BLaER1 (cell line): ENCODE results near the gene FGGY.

Experiments
- H3K27ac ChIP-seq: shearing (Covaris generic); formaldehyde crosslinking; 2 replicates; pipeline ENCODE4 v1.8.1; 2022
- H3K27me3 ChIP-seq: shearing (Covaris generic); formaldehyde crosslinking; 2 replicates; pipeline ENCODE4 v1.8.1; 2022
- H3K36me3 ChIP-seq: shearing (Covaris generic); formaldehyde crosslinking; 2 replicates; pipeline ENCODE4 v1.8.1; 2022
- H3K4me1 ChIP-seq: shearing (Covaris generic); formaldehyde crosslinking; 2 replicates; pipeline ENCODE4 v1.8.1; 2022
- H3K4me2 ChIP-seq: shearing (Covaris generic); formaldehyde crosslinking; 2 replicates; pipeline ENCODE4 v1.8.1; 2022
- H3K4me3 ChIP-seq: shearing (Covaris generic); formaldehyde crosslinking; 2 replicates; pipeline ENCODE4 v1.8.1; 2022
- H3K9ac ChIP-seq: shearing (Covaris generic); formaldehyde crosslinking; 2 replicates; pipeline ENCODE4 v1.8.1; 2022
- H3K9me3 ChIP-seq: shearing (Covaris generic); formaldehyde crosslinking; 2 replicates; pipeline ENCODE4 v1.8.1; 2022
- H4K20me1 ChIP-seq: shearing (Covaris generic); formaldehyde crosslinking; 2 replicates; pipeline ENCODE4 v1.8.1; 2022
- Cebpa-rat ChIP-seq: shearing (Covaris generic); IDR thresholded peaks from 2 replicates; pipeline ENCODE4 v1.8.1; 2022

FGGY gene

DNA sequence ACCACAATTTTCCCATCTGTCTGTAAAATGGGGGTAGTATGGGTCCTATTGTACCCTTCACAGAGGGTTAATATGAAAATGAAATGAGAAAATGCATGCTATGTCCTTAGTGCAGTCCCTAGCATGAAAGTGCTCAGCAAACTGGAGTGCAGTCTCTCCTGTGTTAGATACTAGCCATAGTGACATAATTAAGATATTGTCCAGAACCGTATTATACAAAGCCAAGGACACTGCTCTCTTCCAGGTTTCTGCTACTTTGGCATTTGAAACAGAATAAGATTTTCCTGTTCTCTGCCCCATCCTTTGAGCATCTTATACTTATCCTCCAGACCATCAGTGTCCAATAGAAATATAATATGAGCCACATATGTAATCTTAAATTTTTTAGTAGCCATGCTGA lies 213.4 kb downstream of the FGGY start:
- H3K4me2 ChIP-seq: no peak overlapping the region
- no peaks in the 10 kb centered on the region for H4K20me1 ChIP-seq
- no peaks in the 10 kb centered on the region for H3K36me3 ChIP-seq
- H3K9me3 ChIP-seq: no peaks in the 10 kb centered on the region
- no peaks in the 10 kb centered on the region for H3K4me1 ChIP-seq
- H3K4me3 ChIP-seq: no peak overlapping the region
- H3K27me3 ChIP-seq: no peaks in the 10 kb centered on the region
- no peak overlapping the region for H3K27ac ChIP-seq
- no peak overlapping the region for H3K9ac ChIP-seq
- no peak for TF ChIP-seq Cebpa-rat

- no peak overlapping the region for H3K4me3 ChIP-seq
- no peak overlapping the region for H3K27ac ChIP-seq
- H4K20me1 ChIP-seq: no peaks in the 10 kb centered on the region
- no peak overlapping the region for H3K9ac ChIP-seq
- H3K36me3 ChIP-seq: no peaks in the 10 kb centered on the region
- no peaks in the 10 kb centered on the region for H3K9me3 ChIP-seq
- H3K4me1 ChIP-seq: no peaks in the 10 kb centered on the region
- no peak overlapping the region for H3K4me2 ChIP-seq
- H3K27me3 ChIP-seq: no peaks in the 10 kb centered on the region
- TF ChIP-seq Cebpa-rat: no peak
These were observed 214.9 kb downstream of the FGGY start for GRCh38 chr1:59511476-59512465.

- no peak overlapping the region for H3K4me3 ChIP-seq
- H3K36me3 ChIP-seq: no peaks in the 10 kb centered on the region
- H3K9ac ChIP-seq: no peak overlapping the region
- H3K27ac ChIP-seq: no peak overlapping the region
- H4K20me1 ChIP-seq: no peaks in the 10 kb centered on the region
- H3K9me3 ChIP-seq: no peaks in the 10 kb centered on the region
- no peaks in the 10 kb centered on the region for H3K4me1 ChIP-seq
- no peak overlapping the region for H3K4me2 ChIP-seq
- TF ChIP-seq Cebpa-rat: no peak
- no peaks in the 10 kb centered on the region for H3K27me3 ChIP-seq
These were observed 215.8 kb downstream of the FGGY start for GRCh38 chr1:59512702-59513101.

DNA sequence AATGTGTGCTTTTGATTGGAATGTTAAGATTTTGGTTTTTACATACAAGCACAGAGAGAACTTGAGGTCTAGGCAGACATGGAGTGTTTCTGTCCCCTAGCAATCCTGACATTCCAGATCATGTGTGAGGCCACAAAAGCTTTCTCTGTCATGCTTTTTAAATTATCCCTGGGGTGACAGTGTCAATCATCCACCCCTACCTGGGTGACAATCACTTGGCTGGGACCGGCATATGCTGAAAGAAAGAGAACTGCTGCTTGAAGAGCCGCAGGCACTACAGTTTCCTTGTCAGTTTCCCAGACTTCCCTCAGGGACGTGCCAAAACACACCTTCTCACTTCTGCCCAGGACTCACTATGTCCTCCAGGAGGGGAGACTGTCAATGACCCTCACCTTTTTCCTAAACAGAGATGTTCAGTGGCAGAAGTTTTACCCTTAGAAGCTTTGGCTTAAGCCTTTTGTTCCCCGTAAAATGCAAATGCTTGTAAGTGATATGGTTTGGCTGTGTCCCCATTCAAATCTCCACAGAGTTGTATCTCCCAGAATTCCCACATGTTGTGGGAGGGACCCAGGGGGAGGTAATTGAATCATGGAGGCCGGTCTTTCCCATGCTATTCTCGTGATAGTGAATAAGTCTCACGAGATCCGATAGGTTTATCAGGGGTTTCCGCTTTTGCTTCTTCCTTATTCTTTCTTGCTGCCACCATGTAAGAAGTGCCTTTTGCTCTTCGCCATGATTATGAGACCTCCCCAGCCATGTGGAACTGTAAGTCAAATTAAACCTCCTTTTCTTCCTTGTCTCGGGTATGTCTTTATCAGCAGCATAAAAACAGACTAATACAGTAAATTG lies 217.4 kb downstream of the FGGY start:
- no peak overlapping the region for H3K27ac ChIP-seq
- no peaks in the 10 kb centered on the region for H3K9me3 ChIP-seq
- TF ChIP-seq Cebpa-rat: no peak
- H3K4me3 ChIP-seq: no peak overlapping the region
- H3K4me2 ChIP-seq: no peak overlapping the region
- H3K36me3 ChIP-seq: no peaks in the 10 kb centered on the region
- H3K27me3 ChIP-seq: no peaks in the 10 kb centered on the region
- no peak overlapping the region for H3K9ac ChIP-seq
- H4K20me1 ChIP-seq: no peaks in the 10 kb centered on the region
- H3K4me1 ChIP-seq: no peaks in the 10 kb centered on the region

- H3K9ac ChIP-seq: no peak overlapping the region
- no peaks in the 10 kb centered on the region for H4K20me1 ChIP-seq
- no peak overlapping the region for H3K27ac ChIP-seq
- no peaks in the 10 kb centered on the region for H3K4me1 ChIP-seq
- H3K4me3 ChIP-seq: no peak overlapping the region
- TF ChIP-seq Cebpa-rat: no peak
- H3K4me2 ChIP-seq: no peak overlapping the region
- no peaks in the 10 kb centered on the region for H3K9me3 ChIP-seq
- H3K27me3 ChIP-seq: no peaks in the 10 kb centered on the region
- H3K36me3 ChIP-seq: no peaks in the 10 kb centered on the region
These were observed 220.0 kb downstream of the FGGY start for GRCh38 chr1:59516881-59517280.

DNA sequence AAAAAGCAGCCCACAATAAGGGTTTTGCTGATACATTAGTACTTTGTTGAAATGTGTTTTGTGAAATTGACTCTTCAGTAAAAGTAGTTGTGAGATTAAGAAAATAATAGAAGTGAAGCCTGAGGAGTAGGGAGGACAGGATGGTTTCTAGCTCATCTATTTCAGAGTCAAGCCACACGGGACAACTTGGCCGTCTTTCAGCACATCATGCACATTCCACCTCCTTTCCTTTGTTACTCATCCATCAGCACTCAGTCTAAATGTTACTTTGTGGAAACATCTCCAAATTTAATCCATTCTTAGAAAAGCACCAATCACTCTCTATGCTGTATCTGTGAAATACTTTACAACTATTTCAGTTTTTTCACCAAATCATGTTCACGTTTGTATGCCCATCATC lies 223.3 kb downstream of the FGGY start:
- Histone ChIP-seq H3K27me3 (no peaks in the 10 kb centered on the region), H3K4me2 (no peak overlapping the region), H4K20me1 (no peaks in the 10 kb centered on the region), H3K4me3 (no peak overlapping the region), H3K36me3 (no peaks in the 10 kb centered on the region; the same call in 1 of the 2 replicates), H3K9me3 (peaks cover 14% of the 10 kb centered on the region), H3K9ac (no peak overlapping the region), H3K27ac (no peak overlapping the region), H3K4me1 (no peaks in the 10 kb centered on the region)
- no peak for TF ChIP-seq Cebpa-rat

DNA sequence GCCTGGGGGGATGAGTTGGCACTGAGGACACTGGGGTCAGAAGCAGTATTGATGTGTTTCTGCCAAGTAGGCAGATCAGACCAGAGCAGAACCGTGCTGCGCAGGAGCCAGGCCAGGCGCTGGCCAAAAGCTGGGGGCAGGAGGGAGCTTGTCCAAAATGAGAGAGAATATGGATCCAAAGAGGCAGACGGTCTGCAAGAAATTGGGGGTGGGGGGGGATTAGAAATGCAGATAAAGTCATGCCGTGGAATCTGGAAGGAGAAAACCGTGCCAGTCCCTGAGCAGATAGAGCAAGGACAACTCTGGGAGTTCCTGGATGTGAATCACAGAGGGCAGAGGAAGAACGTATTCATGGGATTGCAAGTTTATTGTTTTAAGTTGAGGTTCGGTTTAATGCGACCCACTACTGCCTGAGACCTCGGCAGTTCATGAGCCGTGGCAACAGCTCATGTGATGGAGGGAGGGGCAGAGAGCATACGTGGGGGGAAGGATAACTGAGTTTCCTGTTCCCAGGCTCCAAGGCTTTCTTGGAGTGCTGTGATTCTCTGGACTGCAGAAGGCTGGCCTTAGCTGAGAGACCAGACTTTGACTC lies 224.0 kb downstream of the FGGY start:
- Histone ChIP-seq H3K4me1 (no peaks in the 10 kb centered on the region), H3K4me3 (no peak overlapping the region), H3K4me2 (no peak overlapping the region), H4K20me1 (no peaks in the 10 kb centered on the region), H3K9me3 (peaks cover 14% of the 10 kb centered on the region), H3K9ac (no peak overlapping the region), H3K27ac (no peak overlapping the region), H3K27me3 (no peaks in the 10 kb centered on the region), H3K36me3 (no peaks in the 10 kb centered on the region; the same call in 1 of the 2 replicates)
- TF ChIP-seq Cebpa-rat: no peak

DNA sequence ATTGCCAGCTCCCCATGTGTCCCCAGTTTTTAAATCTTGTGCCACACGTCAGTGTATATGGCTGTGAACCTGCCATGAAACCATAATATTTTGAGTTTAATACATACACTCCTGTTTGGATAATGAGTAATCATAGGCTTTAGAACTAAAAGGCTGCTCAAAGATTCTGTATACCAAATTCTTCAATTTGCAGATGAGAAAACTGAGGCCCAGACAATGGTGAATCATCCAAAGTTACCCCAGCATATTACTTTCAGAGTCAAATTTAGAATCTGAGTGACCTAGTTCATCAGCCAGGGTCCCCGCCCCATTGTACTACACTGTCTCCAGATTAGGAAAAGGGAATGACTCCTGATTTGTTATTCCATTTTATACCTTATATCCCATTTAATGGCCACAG lies 224.6 kb downstream of the FGGY start:
- H3K4me2 ChIP-seq: no peak overlapping the region
- peaks cover 14% of the 10 kb centered on the region for H3K9me3 ChIP-seq
- no peak overlapping the region for H3K4me3 ChIP-seq
- H3K36me3 ChIP-seq: no peaks in the 10 kb centered on the region; the same call in 1 of the 2 replicates
- H3K27ac ChIP-seq: no peak overlapping the region
- no peak overlapping the region for H3K9ac ChIP-seq
- H3K27me3 ChIP-seq: no peaks in the 10 kb centered on the region
- no peaks in the 10 kb centered on the region for H4K20me1 ChIP-seq
- no peak for TF ChIP-seq Cebpa-rat
- H3K4me1 ChIP-seq: no peaks in the 10 kb centered on the region

DNA sequence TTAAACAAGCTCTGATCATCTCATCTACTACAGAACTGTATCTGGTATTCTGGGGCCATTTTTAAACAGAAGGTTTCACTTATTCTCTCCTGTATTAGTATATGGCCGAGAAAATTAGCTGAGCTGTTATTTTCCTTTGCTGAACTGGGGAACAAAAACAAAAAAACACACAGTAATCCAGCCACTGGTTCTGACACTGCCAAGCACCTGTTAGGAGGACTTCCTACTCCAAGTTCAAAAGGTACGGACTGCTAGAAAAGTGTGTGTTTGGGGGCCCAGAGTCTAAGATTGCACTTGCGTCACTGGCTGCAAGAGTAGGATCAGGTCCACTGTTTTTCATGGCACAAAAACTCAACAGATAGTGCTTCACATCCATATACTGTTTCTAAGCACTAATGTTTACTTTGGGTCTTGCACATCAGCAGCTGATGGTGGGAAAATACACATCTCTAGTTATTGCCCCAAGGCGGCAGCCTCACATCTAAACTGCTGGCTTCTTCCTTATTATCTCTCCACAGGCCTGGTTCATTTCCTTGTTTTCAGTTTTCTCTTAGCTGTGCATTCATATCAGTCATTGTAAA lies 226.1 kb downstream of the FGGY start:
- Histone ChIP-seq H3K4me1 (no peaks in the 10 kb centered on the region), H3K4me3 (no peak overlapping the region), H3K36me3 (no peaks in the 10 kb centered on the region; the same call in 1 of the 2 replicates), H4K20me1 (no peaks in the 10 kb centered on the region), H3K9me3 (peaks cover 14% of the 10 kb centered on the region), H3K27ac (no peak overlapping the region), H3K9ac (no peak overlapping the region), H3K4me2 (no peak overlapping the region), H3K27me3 (no peaks in the 10 kb centered on the region)
- TF ChIP-seq Cebpa-rat: no peak
